Measurements from ENCODE around the gene PARP4. TPM values are rescaled to one million over a fixed set of nuclear protein-coding genes. Genes with fewer than 3 reads are reported as not detected.

Gene PARP4
- total RNA-seq, 3 donors from 2014 or later (not counting 1 experiment from before 2014, with no cell fraction given): 83.5 to 90.1 (median 84.0) TPM

- Mint-ChIP-seq H3K4me1 (no peaks in the 10 kb centered on the region), H3K27me3 (ENCODE audit: low read depth in 2 of 2) (peaks cover 29 to 55% of the 10 kb centered on the region in 2 donors), H3K27ac (no peak overlapping the region), H3K36me3 (no peaks in the 10 kb centered on the region), H3K4me3 (no peak overlapping the region), H3K9me3 (no peaks in the 10 kb centered on the region)
- DNase-seq (no peak), ATAC-seq (no peak)
- TF ChIP-seq CTCF (IDR thresholded peaks at IDR 0.05): no peak
- H3K4me3 ChIP-seq (ENCODE audit: low read length): no peak overlapping the region
- H3K36me3 ChIP-seq (ENCODE audit: control insufficient read depth, insufficient read depth, low read length): no peaks in the 10 kb centered on the region
- no peak overlapping the region for H3K27ac ChIP-seq (ENCODE audit: low read length)
- intact Hi-C loops (cut with micrococcal nuclease): no loop called here
- H3K4me1 ChIP-seq (ENCODE audit: control insufficient read depth, insufficient read depth, low read length): no peaks in the 10 kb centered on the region
- 90% methylated on average over 6 of the region's 6 CpGs for WGBS (ENCODE audit: insufficient coverage)
- H3K9me3 ChIP-seq (ENCODE audit: control insufficient read depth, insufficient read depth, low read length): no peaks in the 10 kb centered on the region
- peaks cover 7% of the 10 kb centered on the region for H3K27me3 ChIP-seq (ENCODE audit: control insufficient read depth, insufficient read depth, low read length)
Measured at GRCh38 chr13:24527266-24527775, 14.7 kb upstream of the PARP4 start.

GRCh38 chr13:24520733-24521132 lies 8.2 kb upstream of the PARP4 start:
- Histone ChIP-seq H3K4me1 (ENCODE audit: control insufficient read depth, insufficient read depth, low read length) (no peaks in the 10 kb centered on the region), H3K36me3 (ENCODE audit: control insufficient read depth, insufficient read depth, low read length) (no peaks in the 10 kb centered on the region), H3K9me3 (ENCODE audit: control insufficient read depth, insufficient read depth, low read length) (no peaks in the 10 kb centered on the region), H3K4me3 (ENCODE audit: low read length) (no peak overlapping the region), H3K27me3 (ENCODE audit: control insufficient read depth, insufficient read depth, low read length) (no peaks in the 10 kb centered on the region), H3K27ac (ENCODE audit: low read length) (no peak overlapping the region)
- peaks cover 0 to 7% of the 10 kb centered on the region in 2 donors for H3K27me3 Mint-ChIP-seq (ENCODE audit: low read depth in 2 of 2)
- 92% methylated on average over 1 of the region's 1 CpG for WGBS (ENCODE audit: insufficient coverage)
- H3K9me3 Mint-ChIP-seq: no peaks in the 10 kb centered on the region
- no peak for TF ChIP-seq CTCF (IDR thresholded peaks at IDR 0.05)
- no peaks in the 10 kb centered on the region for H3K4me1 Mint-ChIP-seq
- H3K36me3 Mint-ChIP-seq: no peaks in the 10 kb centered on the region
- ATAC-seq: no peak
- intact Hi-C loops (cut with micrococcal nuclease): no loop called here
- H3K4me3 Mint-ChIP-seq: no peak overlapping the region
- H3K27ac Mint-ChIP-seq: no peak overlapping the region
- DNase-seq: no peak

- Mint-ChIP-seq H3K36me3 (no peaks in the 10 kb centered on the region), H3K27me3 (ENCODE audit: low read depth in 2 of 2) (peaks cover 0 to 2% of the 10 kb centered on the region in 2 donors), H3K9me3 (no peaks in the 10 kb centered on the region), H3K4me1 (peaks cover 13 to 15% of the 10 kb centered on the region in 2 donors), H3K4me3 (no peak overlapping the region), H3K27ac (no peak overlapping the region)
- Histone ChIP-seq H3K27me3 (ENCODE audit: control insufficient read depth, insufficient read depth, low read length) (no peaks in the 10 kb centered on the region), H3K9me3 (ENCODE audit: control insufficient read depth, insufficient read depth, low read length) (no peaks in the 10 kb centered on the region), H3K4me1 (ENCODE audit: control insufficient read depth, insufficient read depth, low read length) (no peaks in the 10 kb centered on the region), H3K36me3 (ENCODE audit: control insufficient read depth, insufficient read depth, low read length) (no peaks in the 10 kb centered on the region), H3K27ac (ENCODE audit: low read length) (no peak overlapping the region), H3K4me3 (ENCODE audit: low read length) (no peak overlapping the region)
- no peak for DNase-seq
- ATAC-seq: no peak
- intact Hi-C loops (cut with micrococcal nuclease): no loop called here
- no peak for TF ChIP-seq CTCF (IDR thresholded peaks at IDR 0.05)
- 92% methylated on average over 6 of the region's 6 CpGs for WGBS (ENCODE audit: insufficient coverage)
Measured at GRCh38 chr13:24516919-24517318, 4.3 kb upstream of the PARP4 start.

- peaks cover 32 to 48% of the 10 kb centered on the region in 2 donors for H3K4me1 Mint-ChIP-seq
- H3K9me3 Mint-ChIP-seq: no peaks in the 10 kb centered on the region
- DNase-seq: no peak
- WGBS (ENCODE audit: insufficient coverage): under 1% methylated on average over 10 of the region's 10 CpGs
- peak overlapping the region; percentile 96 for H3K4me3 ChIP-seq (ENCODE audit: low read length)
- peaks cover 12% of the 10 kb centered on the region for H3K4me1 ChIP-seq (ENCODE audit: control insufficient read depth, insufficient read depth, low read length)
- H3K27ac Mint-ChIP-seq: peak overlapping the region; percentile 92
- TF ChIP-seq CTCF (IDR thresholded peaks at IDR 0.05): no peak
- peaks cover 1% of the 10 kb centered on the region for H3K36me3 ChIP-seq (ENCODE audit: control insufficient read depth, insufficient read depth, low read length)
- H3K36me3 Mint-ChIP-seq: no peaks in the 10 kb centered on the region
- no peaks in the 10 kb centered on the region for H3K27me3 ChIP-seq (ENCODE audit: control insufficient read depth, insufficient read depth, low read length)
- no peaks in the 10 kb centered on the region for H3K9me3 ChIP-seq (ENCODE audit: control insufficient read depth, insufficient read depth, low read length)
- peak overlapping the region; percentile 93 for H3K27ac ChIP-seq (ENCODE audit: low read length)
- no peak for ATAC-seq
- no peaks in the 10 kb centered on the region for H3K27me3 Mint-ChIP-seq (ENCODE audit: low read depth in 2 of 2)
- H3K4me3 Mint-ChIP-seq: peak overlapping the region; percentile 97
- intact Hi-C loops (cut with micrococcal nuclease): loop anchor here (1.0 to 5.0 kb wide), 3 partner anchors 105 to 241 kb away; no protein-coding TSS in a partner anchor
Measured at GRCh38 chr13:24512908-24513213, 283 bp upstream of the PARP4 start.
